ENCODE data around the gene HIKESHI. TPM values are rescaled to one million over a fixed set of nuclear protein-coding genes. Genes with fewer than 3 reads are reported as not detected.
"Not testable (repeated sequence)": the region's sequence is repeated elsewhere in the genome, so short reads cannot be mapped to it uniquely, and the experiment has no call there.

Gene HIKESHI
- total RNA-seq, 1 donor from 2014 or later, result 36.5 TPM

GRCh38 chr11:86291466-86292262 lies 10.4 kb upstream of the HIKESHI start:
- intact Hi-C loops (cut with micrococcal nuclease), result loop anchor here (1.0 to 2.0 kb wide), 8 partner anchors 73 to 696 kb away; partner anchors contain the start of genes CREBZF and TMEM126B

GRCh38 chr11:86292912-86293616 lies 9.0 kb upstream of the HIKESHI start:
- intact Hi-C loops (cut with micrococcal nuclease), result loop anchor here (1.0 to 2.0 kb wide), 9 partner anchors 9 to 698 kb away; partner anchors contain the start of genes CREBZF, HIKESHI and TMEM126B

- intact Hi-C loops (cut with micrococcal nuclease), result no loop called here
Measured at GRCh38 chr11:86294026-86294425, 8.0 kb upstream of the HIKESHI start.

GRCh38 chr11:86301742-86302091 lies 323 bp upstream of the HIKESHI start:
- intact Hi-C loops (cut with micrococcal nuclease), result loop anchor here (1.0 to 5.0 kb wide), 12 partner anchors 8 to 736 kb away; partner anchors contain the start of genes CCDC83, CREBZF, ME3 and PICALM

- intact Hi-C loops (cut with micrococcal nuclease), result loop anchor here (2.0 to 5.0 kb wide), 6 partner anchors 16 to 734 kb away; partner anchors contain the start of genes ME3, TMEM126A and TMEM135
Measured at GRCh38 chr11:86303257-86303656, 1.2 kb downstream of the HIKESHI start.

- intact Hi-C loops (cut with micrococcal nuclease), result not testable (repeated sequence)
Measured at GRCh38 chr11:86308710-86309109, 6.7 kb downstream of the HIKESHI start.

- intact Hi-C loops (cut with micrococcal nuclease), result no loop called here
Measured at GRCh38 chr11:86313793-86314192, 11.8 kb downstream of the HIKESHI start.

- intact Hi-C loops (cut with micrococcal nuclease), result no loop called here
Measured at GRCh38 chr11:86314636-86315035, 12.6 kb downstream of the HIKESHI start.

GRCh38 chr11:86335131-86335767 lies 33.2 kb downstream of the HIKESHI start:
- intact Hi-C loops (cut with micrococcal nuclease), result no loop called here

- intact Hi-C loops (cut with micrococcal nuclease), result no loop called here
Measured at GRCh38 chr11:86337227-86337626, 35.2 kb downstream of the HIKESHI start.

GRCh38 chr11:86341382-86341781 lies 39.3 kb downstream of the HIKESHI start:
- intact Hi-C loops (cut with micrococcal nuclease), result no loop called here

- intact Hi-C loops (cut with micrococcal nuclease), result no loop called here
Measured at GRCh38 chr11:86346513-86346912, 44.5 kb downstream of the HIKESHI start.

- intact Hi-C loops (cut with micrococcal nuclease), result no loop called here
Measured at GRCh38 chr11:86355256-86355655, 53.2 kb downstream of the HIKESHI start.

- intact Hi-C loops (cut with micrococcal nuclease), result not testable (repeated sequence)
Measured at GRCh38 chr11:86357412-86357811, 55.4 kb downstream of the HIKESHI start.

- intact Hi-C loops (cut with micrococcal nuclease), result no loop called here
Measured at GRCh38 chr11:86358720-86359119, 56.7 kb downstream of the HIKESHI start.

GRCh38 chr11:86360775-86361395 lies 58.8 kb downstream of the HIKESHI start:
- intact Hi-C loops (cut with micrococcal nuclease), result no loop called here

GRCh38 chr11:86363424-86363823 lies 61.4 kb downstream of the HIKESHI start:
- intact Hi-C loops (cut with micrococcal nuclease), result no loop called here

GRCh38 chr11:86365546-86365945 lies 63.5 kb downstream of the HIKESHI start:
- intact Hi-C loops (cut with micrococcal nuclease), result no loop called here

GRCh38 chr11:86369668-86370067 lies 67.6 kb downstream of the HIKESHI start:
- intact Hi-C loops (cut with micrococcal nuclease), result no loop called here

- intact Hi-C loops (cut with micrococcal nuclease), result no loop called here
Measured at GRCh38 chr11:86370171-86370570, 68.1 kb downstream of the HIKESHI start.

GRCh38 chr11:86370922-86371594 lies 69.0 kb downstream of the HIKESHI start:
- intact Hi-C loops (cut with micrococcal nuclease), result no loop called here

Data from T-helper 1 cell treated with Interleukin-12 subunit alpha and Interleukin-12 subunit beta and Interleukin-4 antibody, amounts not matched to agents 30 ng/mL and 1 ng/mL, for 36 hours (primary cell).